Right lobe of liver (tissue), 6 donors: ENCODE data around the gene NDUFAF2. TPM values are rescaled to one million over a fixed set of nuclear protein-coding genes. Genes with fewer than 3 reads are reported as not detected.

Source experiments
- ATAC-seq, 4 donors: fragments of 200-7000 bp; cut with Tn5 transposase; one replicate each; pipeline ENCODE4 v1.9.1; 2020; ENCODE audit warnings: mild to moderate bottlenecking in 4 of 4, moderate library complexity in 4 of 4
- DNase-seq, 3 donors: peaks; one replicate each; pipeline ENCODE4 v3.0.0-alpha.2; 2020
- H3K27ac ChIP-seq, 3 donors: fragments of 200-600 bp; one replicate each; pipeline ENCODE4 v1.8.0; 2022
- H3K27me3 ChIP-seq, 2 donors: fragments of 200-600 bp; one replicate each; pipeline ENCODE4 v1.8.0; 2022
- H3K36me3 ChIP-seq, 4 donors: fragments of 200-600 bp; sonication (generic) in 1 of 4; one replicate each; pipeline versions ENCODE4 v1.5.1 to v1.8.0; 2017 to 2022; ENCODE audit warnings: control low read depth in 1 of 4
- H3K4me1 ChIP-seq, 4 donors: fragments of 200-600 bp; sonication (generic) in 1 of 4; one replicate each; pipeline versions ENCODE4 v1.5.1 to v1.8.0; 2017 to 2022; ENCODE audit warnings: control low read depth in 1 of 4
- H3K4me3 ChIP-seq, 3 donors: fragments of 200-600 bp; one replicate each; pipeline ENCODE4 v1.8.0; 2022
- H3K9me3 ChIP-seq, 4 donors: fragments of 200-600 bp; sonication (generic) in 1 of 4; one replicate each; pipeline versions ENCODE4 v1.5.1 to v1.8.0; 2017 to 2022; ENCODE audit warnings: control low read depth in 1 of 4
- POLR2A ChIP-seq: fragments of 450-650 bp; IDR thresholded peaks from one replicate; pipeline ENCODE4 v1.6.1; 2017; ENCODE audit warnings: antibody characterized with exemption, mild to moderate bottlenecking
- WGBS: methylation state at CpG from one replicate; pipeline ENCODE4 v1.1.6; 2018; ENCODE audit warnings: low coverage, low lambda C conversion rate; ENCODE audit not compliant: insufficient coverage; ENCODE audit errors: missing lambda C conversion rate; 5-methylcytosine and 5-hydroxymethylcytosine counted together
- intact Hi-C, 2 donors: fragments of 100-400 bp; cut with DNase I; formaldehyde crosslinking; loops; one replicate each; pipeline versions ENCODE4 v1.11.2 to v1.14.1; 2022
- total RNA-seq, 6 experiments: library from RNA; depleted of rRNA in 2 of 6; stranded (reverse); fragments of >200 nt in 2 of 6; fragmentation: NEBNext Ultra II Directional in 3 of 6; extraction: Animal tissue kit (Norgen Biotek cat#: 25700) in 3 of 6; gene quantifications; one replicate each; pipeline versions ENCODE4 v1.1.0 to v1.2.4, GENCODE V29; 2016 to 2023
- TF ChIP-seq, protein P1 (sequence below), 4 donors: fragments of 200-600 bp in 3 of 4; fragments of 450-650 bp in 1 of 4; IDR thresholded peaks; one replicate each; pipeline versions ENCODE4 v1.5.1 to v1.8.0; 2016 to 2022; ENCODE audit warnings: antibody characterized with exemption in 4 of 4, mild to moderate bottlenecking in 2 of 4
- donor health status: DM: no; HTN: yes; CAD: no.
- donor health status: DM: no; HTN: no; CAD: no.
- donor health status: DM: no; HTN: no; CAD: no.
- donor health status: DM: no; HTN: yes; CAD: no.
- donor health status: DM: no; HTN: yes; CAD: no.

Gene NDUFAF2
- total RNA-seq, 6 experiments from 2014 or later: 8.4 to 30.1 (median 11.8) TPM

DNA sequence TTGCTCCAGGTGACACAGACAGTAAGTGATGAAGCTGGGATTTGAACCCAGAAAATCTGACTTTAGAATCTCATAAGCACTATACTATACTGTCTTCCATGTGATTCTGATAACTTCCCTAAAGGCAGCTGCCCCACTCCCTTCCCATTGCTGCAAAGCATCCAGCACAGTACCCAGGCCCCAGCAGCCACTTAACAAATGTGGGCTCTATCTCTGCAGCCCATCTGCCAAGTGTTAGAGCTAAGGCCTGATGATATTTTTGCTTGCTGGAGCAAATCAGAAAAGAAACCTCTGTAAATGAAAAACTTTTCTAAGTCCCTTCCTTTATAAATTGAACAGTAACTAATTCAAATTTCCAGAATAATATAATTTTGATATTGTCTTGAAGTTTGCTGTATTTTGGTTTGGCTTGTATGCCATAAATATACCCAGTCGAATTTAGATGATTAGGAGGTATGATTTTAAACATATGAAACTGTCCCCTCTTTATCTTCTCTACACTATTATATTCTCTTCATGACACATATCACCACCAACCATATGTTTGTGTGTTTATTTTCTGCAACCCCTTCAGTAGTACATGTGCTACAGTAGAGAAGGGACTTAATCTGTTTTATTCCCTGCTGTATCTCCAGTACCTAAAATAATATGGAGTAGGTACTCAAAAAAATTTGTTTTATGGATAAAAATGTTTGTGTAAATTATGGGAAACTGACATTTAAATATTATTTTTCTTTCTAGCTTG is 153.4 kb downstream of the NDUFAF2 start:
- H3K27ac ChIP-seq: no peak overlapping the region
- no peak overlapping the region for H3K4me3 ChIP-seq
- no peak for TF ChIP-seq POLR2A
- TF ChIP-seq, protein P1, sequence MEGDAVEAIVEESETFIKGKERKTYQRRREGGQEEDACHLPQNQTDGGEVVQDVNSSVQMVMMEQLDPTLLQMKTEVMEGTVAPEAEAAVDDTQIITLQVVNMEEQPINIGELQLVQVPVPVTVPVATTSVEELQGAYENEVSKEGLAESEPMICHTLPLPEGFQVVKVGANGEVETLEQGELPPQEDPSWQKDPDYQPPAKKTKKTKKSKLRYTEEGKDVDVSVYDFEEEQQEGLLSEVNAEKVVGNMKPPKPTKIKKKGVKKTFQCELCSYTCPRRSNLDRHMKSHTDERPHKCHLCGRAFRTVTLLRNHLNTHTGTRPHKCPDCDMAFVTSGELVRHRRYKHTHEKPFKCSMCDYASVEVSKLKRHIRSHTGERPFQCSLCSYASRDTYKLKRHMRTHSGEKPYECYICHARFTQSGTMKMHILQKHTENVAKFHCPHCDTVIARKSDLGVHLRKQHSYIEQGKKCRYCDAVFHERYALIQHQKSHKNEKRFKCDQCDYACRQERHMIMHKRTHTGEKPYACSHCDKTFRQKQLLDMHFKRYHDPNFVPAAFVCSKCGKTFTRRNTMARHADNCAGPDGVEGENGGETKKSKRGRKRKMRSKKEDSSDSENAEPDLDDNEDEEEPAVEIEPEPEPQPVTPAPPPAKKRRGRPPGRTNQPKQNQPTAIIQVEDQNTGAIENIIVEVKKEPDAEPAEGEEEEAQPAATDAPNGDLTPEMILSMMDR (IDR thresholded peaks at IDR 0.05): no peak
- WGBS: 83% methylated on average over 1 of the region's 1 CpG
- H3K27me3 ChIP-seq: no peaks in the 10 kb centered on the region
- intact Hi-C loops: no loop called here
- no peak for DNase-seq
- H3K36me3 ChIP-seq: no peaks in the 10 kb centered on the region
- H3K4me1 ChIP-seq: no peaks in the 10 kb centered on the region
- ATAC-seq: no peak
- no peaks in the 10 kb centered on the region for H3K9me3 ChIP-seq

DNA sequence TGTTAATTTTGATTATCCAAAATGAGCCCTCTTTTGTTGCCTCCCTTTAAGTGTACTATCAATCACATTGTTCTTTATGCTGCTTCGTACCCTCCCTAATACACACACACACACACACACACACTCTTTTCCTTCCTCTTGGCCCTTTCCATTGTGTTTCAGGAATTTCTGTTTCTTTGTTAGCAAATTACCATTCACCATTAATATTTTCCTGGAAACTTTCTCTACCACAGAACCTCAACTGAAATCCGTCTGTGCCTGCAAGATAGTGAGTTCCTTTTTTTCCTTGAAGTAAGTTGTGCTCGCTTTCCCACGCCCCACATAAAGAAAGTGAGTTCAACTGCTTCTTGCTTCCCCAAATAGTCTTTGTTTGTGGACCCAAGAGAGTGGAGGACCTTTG is 155.4 kb downstream of the NDUFAF2 start:
- no peak for TF ChIP-seq POLR2A
- TF ChIP-seq, protein P1 (IDR thresholded peaks at IDR 0.05): no peak
- H3K9me3 ChIP-seq: no peaks in the 10 kb centered on the region
- no peaks in the 10 kb centered on the region for H3K27me3 ChIP-seq
- ATAC-seq: no peak
- H3K36me3 ChIP-seq: no peaks in the 10 kb centered on the region
- no peak overlapping the region for H3K4me3 ChIP-seq
- no peak for DNase-seq
- WGBS: 51% methylated on average over 4 of the region's 4 CpGs
- no peaks in the 10 kb centered on the region for H3K4me1 ChIP-seq
- intact Hi-C loops: no loop called here
- H3K27ac ChIP-seq: no peak overlapping the region

DNA sequence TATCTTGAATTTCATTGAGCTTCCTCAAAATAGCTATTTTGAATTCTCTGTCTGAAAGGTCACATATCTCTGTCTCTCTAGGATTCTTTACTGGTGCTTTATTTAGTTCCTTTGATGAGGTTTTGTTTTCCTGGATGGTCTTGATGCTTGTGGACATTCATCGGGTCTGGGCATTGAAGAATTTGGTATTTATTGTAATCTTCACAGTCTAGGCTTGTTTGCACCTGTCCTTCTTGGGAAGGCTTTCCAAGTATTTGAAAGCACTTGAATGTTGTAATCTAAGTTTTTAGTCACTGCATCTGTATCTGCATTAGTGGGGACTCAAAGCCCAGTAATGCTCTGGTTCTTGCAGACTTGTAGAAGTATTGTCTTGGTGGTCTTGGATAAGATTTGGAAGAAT is 169.4 kb downstream of the NDUFAF2 start:
- Histone ChIP-seq H3K4me3 (no peak overlapping the region), H3K27me3 (no peaks in the 10 kb centered on the region), H3K36me3 (no peaks in the 10 kb centered on the region), H3K27ac (no peak overlapping the region), H3K4me1 (no peaks in the 10 kb centered on the region), H3K9me3 (no peaks in the 10 kb centered on the region)
- ATAC-seq (no peak), DNase-seq (no peak)
- TF ChIP-seq, protein P1 (IDR thresholded peaks at IDR 0.05): no peak
- TF ChIP-seq POLR2A: no peak
- 100% methylated on average over 1 of the region's 1 CpG for WGBS
- intact Hi-C loops: no loop called here

DNA sequence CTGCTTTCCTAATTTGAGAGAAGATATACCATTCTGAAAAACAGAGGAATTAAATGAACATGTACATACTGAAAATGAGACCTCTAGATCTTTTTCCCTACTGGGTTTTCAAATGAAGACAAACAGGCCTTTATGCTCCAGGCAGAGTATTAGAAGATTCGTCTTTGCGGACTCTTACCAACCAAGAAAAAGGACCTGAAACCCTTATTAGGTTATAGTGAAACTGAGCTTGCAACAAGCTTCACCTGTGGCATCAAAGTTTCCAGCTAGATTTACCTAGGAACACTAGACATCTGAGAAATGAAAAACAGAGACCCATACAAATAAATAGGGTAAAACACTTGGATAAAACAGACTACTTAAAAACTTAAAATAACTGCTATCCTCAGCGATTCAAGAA is 171.0 kb downstream of the NDUFAF2 start:
- Histone ChIP-seq H3K36me3 (no peaks in the 10 kb centered on the region), H3K9me3 (no peaks in the 10 kb centered on the region), H3K4me1 (no peaks in the 10 kb centered on the region), H3K4me3 (no peak overlapping the region), H3K27me3 (no peaks in the 10 kb centered on the region), H3K27ac (no peak overlapping the region)
- ATAC-seq (no peak), DNase-seq (no peak)
- intact Hi-C loops: no loop called here
- WGBS: 95% methylated on average over 3 of the region's 3 CpGs
- TF ChIP-seq POLR2A: no peak
- TF ChIP-seq, protein P1 (IDR thresholded peaks at IDR 0.05): no peak
